ENCODE data around the gene LITAFD.
"Not testable (repeated sequence)": the region's sequence is repeated elsewhere in the genome, so short reads cannot be mapped to it uniquely, and the experiment has no call there.

The LITAFD gene

DNA sequence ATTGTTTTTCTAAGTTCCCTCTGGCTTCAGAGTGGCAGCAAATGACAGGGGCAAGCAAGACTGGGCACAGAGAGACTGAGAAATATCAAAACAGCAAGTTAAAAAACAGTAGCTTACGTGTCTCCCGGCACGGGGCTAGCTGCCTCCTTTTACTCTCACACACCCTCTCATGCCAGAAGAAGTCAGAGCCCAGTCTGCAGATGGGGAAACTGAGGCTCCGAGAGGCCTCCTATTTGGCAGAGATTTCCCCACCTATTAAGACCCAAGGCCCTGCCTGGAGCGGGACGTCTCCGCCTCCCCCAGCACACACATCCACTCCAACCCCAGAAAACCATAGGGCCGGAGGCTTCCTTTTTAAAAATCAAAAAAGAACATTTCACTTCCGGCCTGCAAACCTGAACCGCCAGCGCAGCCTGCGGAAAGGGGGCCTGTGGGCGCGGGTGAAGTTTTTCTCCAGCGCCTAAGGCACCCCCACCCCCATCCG is 14.2 kb upstream of the LITAFD start:
- no peaks in the 10 kb centered on the region for H3K9me3 ChIP-seq (ENCODE audit: control insufficient read depth, insufficient read depth, low read length)
- H3K9ac ChIP-seq (ENCODE audit: low read depth, low read length) = peak overlapping the region; percentile 92
- H3K36me3 ChIP-seq (ENCODE audit: control insufficient read depth, insufficient read depth, low read length) = peaks cover 4% of the 10 kb centered on the region
- H3K4me3 ChIP-seq (ENCODE audit: low read depth, low read length) = peak overlapping the region; percentile 88
- no peaks in the 10 kb centered on the region for H3K27me3 ChIP-seq (ENCODE audit: control insufficient read depth, insufficient read depth, low read length)
- H3K4me1 ChIP-seq (ENCODE audit: control insufficient read depth, insufficient read depth, low read length) = peaks cover 22% of the 10 kb centered on the region

DNA sequence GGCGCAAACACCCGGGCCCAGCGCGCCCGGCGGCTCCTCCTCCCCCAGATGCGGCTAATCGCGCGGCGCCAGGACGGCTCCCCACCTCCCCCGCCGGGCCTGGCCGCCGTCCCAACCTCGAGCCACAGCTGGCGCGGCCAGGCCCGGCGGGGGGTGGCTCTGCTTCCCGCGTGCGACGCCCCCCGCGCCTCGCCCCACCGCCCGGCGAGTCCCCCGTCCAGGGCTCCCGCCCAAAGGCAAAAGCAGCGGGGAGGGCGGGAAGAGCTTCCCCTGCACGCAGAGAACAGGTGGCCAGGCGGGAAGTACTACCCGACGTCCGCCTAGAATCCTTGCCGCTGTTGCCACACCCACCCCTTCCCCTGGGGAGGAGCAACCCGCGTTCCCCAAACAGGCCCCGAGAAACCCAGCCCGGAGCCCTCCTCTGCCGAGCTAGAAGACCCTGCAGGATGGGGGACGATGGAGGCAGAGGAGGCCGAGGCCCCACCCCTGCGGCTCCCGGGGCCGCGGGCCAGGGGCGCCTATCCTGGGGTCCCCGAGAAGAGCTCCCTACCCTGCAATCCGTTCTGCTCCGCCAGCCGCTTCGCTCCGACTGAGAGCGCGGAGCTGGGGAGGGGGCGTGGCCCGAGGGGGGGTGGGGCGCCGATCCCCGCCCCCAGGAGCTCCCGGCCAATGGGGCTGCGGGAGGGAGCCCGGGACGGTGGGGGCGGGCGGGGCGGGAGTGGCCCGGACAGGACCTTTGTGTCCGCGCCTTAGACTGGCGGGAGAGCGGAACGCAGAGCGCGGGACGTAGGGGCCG is 13.5 kb upstream of the LITAFD start, which contains the start of gene CARHSP1:
Gene CARHSP1 (minus strand): TSS at position 591 of the 796 bp plus-strand sequence. CDS start 9,678 bp downstream, outside the sequence.
- Histone ChIP-seq H3K36me3 (ENCODE audit: control insufficient read depth, insufficient read depth, low read length) (peaks cover 4% of the 10 kb centered on the region), H3K4me3 (ENCODE audit: low read depth, low read length) (peak within 1 kb of the TSS; percentile 88), H3K9me3 (ENCODE audit: control insufficient read depth, insufficient read depth, low read length) (no peaks in the 10 kb centered on the region), H3K4me1 (ENCODE audit: control insufficient read depth, insufficient read depth, low read length) (peaks cover 20% of the 10 kb centered on the region), H3K9ac (ENCODE audit: low read depth, low read length) (peak within 1 kb of the TSS; percentile 92), H3K27me3 (ENCODE audit: control insufficient read depth, insufficient read depth, low read length) (no peaks in the 10 kb centered on the region)

DNA sequence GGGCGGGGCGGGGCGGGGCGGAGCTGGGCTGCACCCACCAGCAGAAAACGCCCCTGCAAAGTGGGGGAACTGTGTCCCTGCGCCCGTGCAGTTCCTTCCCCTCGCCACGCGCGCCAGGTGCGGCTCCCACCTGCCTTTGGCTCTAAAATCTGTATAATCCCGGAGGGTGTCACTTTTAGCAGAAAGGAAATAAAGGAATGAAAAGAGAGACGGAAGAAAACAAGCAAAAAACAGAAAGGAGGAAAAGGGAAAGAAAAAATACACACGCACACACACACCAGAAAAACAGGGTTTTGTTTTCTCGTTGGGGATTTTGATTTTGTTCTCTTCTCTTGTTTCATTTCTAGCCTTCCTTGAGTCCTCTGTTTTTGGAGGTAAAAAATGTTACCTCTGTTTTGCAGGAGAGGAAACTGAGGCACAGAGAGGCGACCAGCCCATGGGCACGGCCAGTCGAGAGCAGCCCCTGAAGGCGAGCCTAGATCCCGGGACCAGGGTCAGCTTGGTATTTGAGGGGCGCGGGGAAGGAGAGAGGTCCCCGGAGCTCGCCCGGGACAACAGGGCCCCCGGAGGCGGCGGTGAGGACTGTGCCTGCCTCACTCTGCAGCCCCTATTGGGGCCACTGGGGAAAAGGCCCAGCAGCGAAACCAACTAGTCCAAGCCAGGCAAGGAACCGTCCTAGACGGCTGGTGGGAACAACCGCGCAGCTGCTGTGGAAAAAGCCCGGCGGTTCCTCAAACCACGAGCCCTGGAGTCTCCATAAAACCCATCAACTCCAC is 12.8 kb upstream of the LITAFD start:
- H3K9ac ChIP-seq (ENCODE audit: low read depth, low read length) = peak overlapping the region; percentile 9
- peaks cover 14% of the 10 kb centered on the region for H3K4me1 ChIP-seq (ENCODE audit: control insufficient read depth, insufficient read depth, low read length)
- H3K36me3 ChIP-seq (ENCODE audit: control insufficient read depth, insufficient read depth, low read length) = no peaks in the 10 kb centered on the region
- H3K27me3 ChIP-seq (ENCODE audit: control insufficient read depth, insufficient read depth, low read length) = no peaks in the 10 kb centered on the region
- H3K9me3 ChIP-seq (ENCODE audit: control insufficient read depth, insufficient read depth, low read length) = no peaks in the 10 kb centered on the region
- peak overlapping the region; percentile 45 for H3K4me3 ChIP-seq (ENCODE audit: low read depth, low read length)

DNA sequence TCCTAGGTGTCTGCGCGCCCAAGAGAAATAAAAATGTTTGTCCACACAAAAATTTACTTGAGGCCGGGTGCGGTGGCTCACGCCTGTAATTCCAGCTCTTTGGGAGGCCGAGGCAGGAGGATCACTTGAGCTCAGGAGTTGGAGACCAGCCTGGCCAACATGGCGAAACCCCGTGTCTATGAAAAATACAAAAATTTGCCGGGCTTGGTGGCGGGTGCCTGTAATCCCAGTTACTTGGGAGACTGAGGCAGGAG is 12.2 kb upstream of the LITAFD start:
- not testable (repeated sequence) for H3K4me3 ChIP-seq (ENCODE audit: low read depth, low read length); H3K9ac ChIP-seq (ENCODE audit: low read depth, low read length); H3K36me3 ChIP-seq (ENCODE audit: control insufficient read depth, insufficient read depth, low read length); H3K9me3 ChIP-seq (ENCODE audit: control insufficient read depth, insufficient read depth, low read length); H3K27me3 ChIP-seq (ENCODE audit: control insufficient read depth, insufficient read depth, low read length)
- H3K4me1 ChIP-seq (ENCODE audit: control insufficient read depth, insufficient read depth, low read length) = peaks cover 12% of the 10 kb centered on the region

DNA sequence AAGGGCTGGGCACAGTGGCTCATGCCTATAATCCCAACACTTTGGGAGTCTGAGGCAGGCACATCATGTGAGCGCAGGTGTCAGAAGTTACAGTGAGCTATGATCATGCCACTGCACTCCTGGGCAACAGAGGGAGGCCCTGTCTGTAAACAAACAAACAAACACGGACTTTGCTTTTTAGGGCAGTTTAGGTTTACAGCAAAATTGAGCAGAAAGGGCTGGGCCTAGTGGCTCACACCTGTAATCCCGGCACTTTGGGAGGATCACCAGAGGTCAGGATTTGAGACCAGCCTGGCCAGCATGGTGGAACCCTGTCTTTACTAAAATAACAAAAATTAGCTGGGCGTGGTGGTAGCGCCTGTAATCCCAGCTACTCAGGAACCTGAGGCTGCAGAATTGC is 10.1 kb upstream of the LITAFD start:
- no peaks in the 10 kb centered on the region for H3K36me3 ChIP-seq (ENCODE audit: control insufficient read depth, insufficient read depth, low read length)
- no peaks in the 10 kb centered on the region for H3K9me3 ChIP-seq (ENCODE audit: control insufficient read depth, insufficient read depth, low read length)
- H3K4me3 ChIP-seq (ENCODE audit: low read depth, low read length) = no peak overlapping the region
- H3K4me1 ChIP-seq (ENCODE audit: control insufficient read depth, insufficient read depth, low read length) = peaks cover 3% of the 10 kb centered on the region
- no peaks in the 10 kb centered on the region for H3K27me3 ChIP-seq (ENCODE audit: control insufficient read depth, insufficient read depth, low read length)
- H3K9ac ChIP-seq (ENCODE audit: low read depth, low read length) = no peak overlapping the region

DNA sequence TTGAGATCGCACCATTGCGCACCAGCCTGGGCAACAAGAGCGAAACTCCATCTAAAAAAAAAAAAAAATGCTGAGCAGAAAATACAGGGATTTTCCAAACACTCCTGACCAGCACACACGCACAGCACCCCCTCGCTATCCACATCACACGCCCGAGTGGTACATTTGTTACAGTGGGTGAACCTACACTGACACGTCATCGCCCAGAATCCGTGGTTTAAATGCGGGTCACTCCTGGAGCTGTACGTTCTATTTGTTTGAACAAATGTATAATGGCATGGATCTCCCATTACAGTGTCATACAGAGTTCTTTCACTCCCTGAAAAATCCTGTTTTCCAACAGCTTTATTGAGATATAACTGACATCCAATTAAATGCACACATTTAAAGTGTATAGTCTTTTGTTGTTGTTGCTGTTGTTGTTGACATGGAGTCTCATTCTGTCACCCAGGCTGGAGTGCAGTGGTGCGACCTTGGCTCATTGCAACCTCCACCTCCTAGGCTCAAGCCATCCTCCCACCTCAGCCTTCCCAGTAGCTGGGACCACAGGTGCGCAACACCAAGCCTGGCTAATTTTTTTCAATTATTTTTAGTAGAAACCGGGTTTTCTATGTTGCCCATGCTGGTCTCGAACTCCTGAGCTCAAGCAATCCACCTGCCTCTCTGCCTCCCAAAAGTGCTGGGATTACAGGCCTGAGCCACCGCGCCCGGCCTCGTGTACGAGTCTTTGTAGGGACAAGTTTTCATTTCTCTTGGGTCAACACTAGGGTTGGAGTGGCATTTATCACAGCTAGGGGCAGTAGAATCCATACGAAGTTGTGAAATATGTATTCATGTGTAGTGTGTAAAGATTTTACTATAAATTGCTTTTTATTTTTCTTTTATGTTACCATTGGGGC is 8.9 kb upstream of the LITAFD start:
- no peak overlapping the region for H3K9ac ChIP-seq (ENCODE audit: low read depth, low read length)
- H3K27me3 ChIP-seq (ENCODE audit: control insufficient read depth, insufficient read depth, low read length) = no peaks in the 10 kb centered on the region
- H3K4me3 ChIP-seq (ENCODE audit: low read depth, low read length) = no peak overlapping the region
- peaks cover 7% of the 10 kb centered on the region for H3K4me1 ChIP-seq (ENCODE audit: control insufficient read depth, insufficient read depth, low read length)
- H3K36me3 ChIP-seq (ENCODE audit: control insufficient read depth, insufficient read depth, low read length) = no peaks in the 10 kb centered on the region
- H3K9me3 ChIP-seq (ENCODE audit: control insufficient read depth, insufficient read depth, low read length) = no peaks in the 10 kb centered on the region

DNA sequence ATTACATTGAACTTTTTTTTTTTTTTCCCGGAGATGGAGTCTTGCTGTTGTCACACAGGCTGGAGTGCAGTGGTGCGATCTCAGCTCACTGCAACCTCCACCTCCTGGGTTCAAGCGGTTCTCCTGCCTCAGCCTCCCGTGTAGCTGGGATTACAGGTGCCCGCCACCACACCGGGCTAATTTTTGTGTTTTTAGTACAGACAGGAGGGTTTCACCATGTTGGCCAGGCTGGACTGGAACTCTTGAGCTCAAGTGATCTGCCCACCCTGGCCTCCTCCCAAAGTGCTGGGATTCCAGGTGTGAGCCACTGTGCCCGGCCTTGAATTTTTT is 8.3 kb upstream of the LITAFD start:
- not testable (repeated sequence) for H3K9me3 ChIP-seq (ENCODE audit: control insufficient read depth, insufficient read depth, low read length); H3K9ac ChIP-seq (ENCODE audit: low read depth, low read length); H3K27me3 ChIP-seq (ENCODE audit: control insufficient read depth, insufficient read depth, low read length); H3K4me1 ChIP-seq (ENCODE audit: control insufficient read depth, insufficient read depth, low read length); H3K36me3 ChIP-seq (ENCODE audit: control insufficient read depth, insufficient read depth, low read length); H3K4me3 ChIP-seq (ENCODE audit: low read depth, low read length)

DNA sequence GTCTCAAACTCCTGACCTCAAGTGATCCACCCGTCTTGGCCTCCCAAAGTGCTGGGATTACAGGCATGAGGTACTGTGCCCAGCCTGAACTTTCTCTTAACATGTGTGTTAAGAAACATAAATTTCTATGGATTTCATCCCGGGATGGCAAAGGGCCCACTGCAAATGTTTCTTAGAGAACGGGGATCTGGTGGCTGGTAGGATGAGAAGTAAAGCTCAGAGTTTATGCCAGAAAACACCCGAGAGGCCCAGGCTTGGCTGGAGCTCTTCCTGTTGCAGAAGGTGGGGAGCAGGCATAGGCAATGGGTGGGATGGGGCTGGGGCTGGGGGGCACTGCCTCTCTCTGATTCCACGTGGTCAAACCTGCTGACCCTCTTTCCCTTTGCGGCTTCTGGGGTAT is 7.8 kb upstream of the LITAFD start:
- Histone ChIP-seq H3K4me3 (ENCODE audit: low read depth, low read length) (no peak overlapping the region), H3K9me3 (ENCODE audit: control insufficient read depth, insufficient read depth, low read length) (no peaks in the 10 kb centered on the region), H3K27me3 (ENCODE audit: control insufficient read depth, insufficient read depth, low read length) (no peaks in the 10 kb centered on the region), H3K36me3 (ENCODE audit: control insufficient read depth, insufficient read depth, low read length) (no peaks in the 10 kb centered on the region), H3K9ac (ENCODE audit: low read depth, low read length) (no peak overlapping the region), H3K4me1 (ENCODE audit: control insufficient read depth, insufficient read depth, low read length) (peaks cover 10% of the 10 kb centered on the region)

DNA sequence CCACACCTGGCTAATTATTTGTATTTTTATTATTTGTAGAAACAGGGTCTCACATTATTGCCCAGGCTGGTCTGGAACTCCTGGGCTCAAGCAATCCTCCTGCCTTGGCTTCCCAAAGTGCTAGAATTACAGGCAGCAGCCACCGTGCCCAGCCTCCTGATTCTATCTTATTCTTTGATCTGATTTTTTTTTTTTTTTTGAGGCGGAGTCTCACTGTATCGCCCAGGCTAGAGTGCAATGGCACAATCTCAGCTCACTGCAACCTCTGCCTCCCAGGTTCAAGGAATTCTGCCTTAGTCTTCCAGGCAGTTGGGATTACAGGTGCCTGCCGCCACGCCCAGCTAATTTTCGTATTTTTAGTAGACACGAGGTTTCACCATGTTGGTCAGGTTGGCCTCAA is 6.8 kb upstream of the LITAFD start:
- not testable (repeated sequence) for H3K4me1 ChIP-seq (ENCODE audit: control insufficient read depth, insufficient read depth, low read length); H3K9me3 ChIP-seq (ENCODE audit: control insufficient read depth, insufficient read depth, low read length); H3K9ac ChIP-seq (ENCODE audit: low read depth, low read length); H3K27me3 ChIP-seq (ENCODE audit: control insufficient read depth, insufficient read depth, low read length); H3K36me3 ChIP-seq (ENCODE audit: control insufficient read depth, insufficient read depth, low read length); H3K4me3 ChIP-seq (ENCODE audit: low read depth, low read length)

DNA sequence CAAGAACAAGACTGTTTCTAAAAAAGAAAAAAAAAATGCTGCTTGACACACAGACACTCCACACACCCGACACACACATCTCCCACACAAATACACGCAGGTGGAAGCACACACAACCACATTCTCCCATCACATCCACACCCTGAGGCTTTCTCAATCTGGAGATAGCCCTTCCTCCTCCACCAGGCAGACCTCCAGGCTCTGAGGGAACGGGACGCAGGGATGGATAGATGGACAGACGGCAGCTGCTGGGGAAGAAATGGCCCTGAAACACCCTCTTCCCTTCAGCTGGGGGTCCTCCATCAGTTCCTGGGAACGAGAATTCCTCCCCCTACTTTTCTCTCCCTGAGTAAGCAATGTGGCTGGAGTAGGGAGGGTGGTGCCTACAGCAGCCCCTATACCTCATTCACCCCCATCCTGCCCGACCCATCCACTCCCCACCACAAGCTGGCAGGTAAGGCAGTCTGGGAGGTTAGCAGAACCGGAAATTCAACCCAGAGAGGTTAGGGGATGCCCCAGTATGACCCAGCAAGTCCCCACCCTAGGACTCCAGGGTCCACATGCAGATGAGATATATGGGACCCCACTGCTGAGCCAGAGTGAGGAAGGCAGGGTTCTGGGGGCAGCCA is 4.1 kb upstream of the LITAFD start:
- Histone ChIP-seq H3K9me3 (ENCODE audit: control insufficient read depth, insufficient read depth, low read length) (no peaks in the 10 kb centered on the region), H3K36me3 (ENCODE audit: control insufficient read depth, insufficient read depth, low read length) (no peaks in the 10 kb centered on the region), H3K4me1 (ENCODE audit: control insufficient read depth, insufficient read depth, low read length) (peaks cover 10% of the 10 kb centered on the region), H3K4me3 (ENCODE audit: low read depth, low read length) (no peak overlapping the region), H3K27me3 (ENCODE audit: control insufficient read depth, insufficient read depth, low read length) (no peaks in the 10 kb centered on the region), H3K9ac (ENCODE audit: low read depth, low read length) (no peak overlapping the region)

DNA sequence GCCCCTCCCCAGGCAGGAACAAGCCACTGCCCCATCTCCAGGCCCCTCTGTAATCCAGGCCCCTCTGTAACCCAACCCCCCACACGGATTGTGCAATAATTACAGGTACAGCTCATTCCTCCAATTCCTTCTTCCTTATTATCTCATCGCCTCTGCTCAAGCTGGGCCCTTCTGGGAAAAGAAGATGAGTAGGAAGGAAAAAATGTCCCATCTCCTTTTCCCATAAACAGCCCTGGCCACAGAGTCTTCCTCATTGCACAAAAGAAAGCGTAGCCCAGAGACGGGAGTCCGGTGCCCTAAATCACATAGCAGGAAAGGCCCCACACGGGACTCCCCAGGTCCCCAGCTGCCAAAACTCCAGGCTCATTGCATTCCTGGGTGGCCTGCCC is 3.6 kb upstream of the LITAFD start:
- Histone ChIP-seq H3K4me3 (ENCODE audit: low read depth, low read length) (no peak overlapping the region), H3K27me3 (ENCODE audit: control insufficient read depth, insufficient read depth, low read length) (no peaks in the 10 kb centered on the region), H3K36me3 (ENCODE audit: control insufficient read depth, insufficient read depth, low read length) (no peaks in the 10 kb centered on the region), H3K9ac (ENCODE audit: low read depth, low read length) (no peak overlapping the region), H3K4me1 (ENCODE audit: control insufficient read depth, insufficient read depth, low read length) (peaks cover 10% of the 10 kb centered on the region), H3K9me3 (ENCODE audit: control insufficient read depth, insufficient read depth, low read length) (no peaks in the 10 kb centered on the region)

Measured in iPS-15b (cell line).